ENCODE results near the gene PRSS50. TPM values are rescaled to one million over a fixed set of nuclear protein-coding genes. Genes with fewer than 3 reads are reported as not detected.

Gene PRSS50
- total RNA-seq, 2 donors from 2014 or later = not detected

GRCh38 chr3:46681856-46682540 is 35.7 kb downstream of the PRSS50 start:
- intact Hi-C loops (cut with DNase I) = no loop called here
- DNase-seq = no peak
- TF ChIP-seq CTCF (IDR thresholded peaks at IDR 0.05) = no peak
- no peak overlapping the region for H3K27ac ChIP-seq
- no peak overlapping the region for H3K4me3 ChIP-seq
- no peaks in the 10 kb centered on the region for H3K4me1 ChIP-seq
- H3K27me3 ChIP-seq = no peaks in the 10 kb centered on the region
- no peaks in the 10 kb centered on the region for H3K36me3 ChIP-seq
- no peaks in the 10 kb centered on the region for H3K9me3 ChIP-seq
- H3K9ac ChIP-seq (ENCODE audit: low read depth in 2 of 2, low read length in 2 of 2) = no peak overlapping the region

GRCh38 chr3:46681387-46681786 is 36.3 kb downstream of the PRSS50 start:
- no peak for DNase-seq
- TF ChIP-seq CTCF (IDR thresholded peaks at IDR 0.05) = no peak
- H3K27ac ChIP-seq = no peak overlapping the region
- H3K4me3 ChIP-seq = no peak overlapping the region
- no peaks in the 10 kb centered on the region for H3K27me3 ChIP-seq
- no peaks in the 10 kb centered on the region for H3K4me1 ChIP-seq
- no peaks in the 10 kb centered on the region for H3K9me3 ChIP-seq
- no peaks in the 10 kb centered on the region for H3K36me3 ChIP-seq
- H3K9ac ChIP-seq (ENCODE audit: low read depth in 2 of 2, low read length in 2 of 2) = no peak overlapping the region
- intact Hi-C loops (cut with DNase I) = no loop called here

- no peaks in the 10 kb centered on the region for H3K27me3 ChIP-seq
- no peak for DNase-seq
- H3K4me1 ChIP-seq = no peaks in the 10 kb centered on the region
- H3K36me3 ChIP-seq = no peaks in the 10 kb centered on the region
- no peak overlapping the region for H3K27ac ChIP-seq
- H3K4me3 ChIP-seq = no peak overlapping the region
- H3K9ac ChIP-seq (ENCODE audit: low read depth in 2 of 2, low read length in 2 of 2) = no peak overlapping the region
- H3K9me3 ChIP-seq = no peaks in the 10 kb centered on the region
- no peak for TF ChIP-seq CTCF (IDR thresholded peaks at IDR 0.05)
- intact Hi-C loops (cut with DNase I) = no loop called here
Measured at GRCh38 chr3:46680298-46680826, 37.3 kb downstream of the PRSS50 start.

GRCh38 chr3:46679681-46680080 is 38.0 kb downstream of the PRSS50 start:
- no peaks in the 10 kb centered on the region for H3K27me3 ChIP-seq
- TF ChIP-seq CTCF (IDR thresholded peaks at IDR 0.05) = no peak
- no peak overlapping the region for H3K4me3 ChIP-seq
- intact Hi-C loops (cut with DNase I) = no loop called here
- H3K9ac ChIP-seq (ENCODE audit: low read depth in 2 of 2, low read length in 2 of 2) = no peak overlapping the region
- H3K4me1 ChIP-seq = no peaks in the 10 kb centered on the region
- no peak for DNase-seq
- no peak overlapping the region for H3K27ac ChIP-seq
- no peaks in the 10 kb centered on the region for H3K36me3 ChIP-seq
- H3K9me3 ChIP-seq = no peaks in the 10 kb centered on the region

GRCh38 chr3:46678280-46678679 is 39.4 kb downstream of the PRSS50 start:
- intact Hi-C loops (cut with DNase I) = no loop called here
- TF ChIP-seq CTCF (IDR thresholded peaks at IDR 0.05) = no peak
- Histone ChIP-seq H3K4me1 (no peaks in the 10 kb centered on the region), H3K9ac (ENCODE audit: low read depth in 2 of 2, low read length in 2 of 2) (no peak overlapping the region), H3K27me3 (no peaks in the 10 kb centered on the region), H3K27ac (no peak overlapping the region), H3K36me3 (no peaks in the 10 kb centered on the region), H3K4me3 (no peak overlapping the region), H3K9me3 (no peaks in the 10 kb centered on the region)
- DNase-seq = no peak

All from colonic mucosa (tissue), 4 donors.